Ovary (tissue), 3 donors: ENCODE measurements around the gene SLC45A3.

ENCODE experiments used
- EP300 ChIP-seq: sonication (generic); formaldehyde crosslinking; IDR thresholded peaks from one replicate; pipeline ENCODE4 v1.6.1; 2017; ENCODE audit warnings: antibody characterized with exemption
- POLR2A ChIP-seq: fragments of 450-650 bp; IDR thresholded peaks from one replicate; pipeline ENCODE4 v1.6.1; 2017; ENCODE audit warnings: antibody characterized with exemption, mild to moderate bottlenecking, moderate library complexity
- TF ChIP-seq, protein P1 (sequence below), 3 donors: fragments of 450-650 bp in 2 of 3; fragments of 200-600 bp in 1 of 3; IDR thresholded peaks; one replicate each; pipeline versions ENCODE4 v1.5.1 to v1.8.0; 2016 to 2022; ENCODE audit warnings: antibody characterized with exemption in 3 of 3, mild to moderate bottlenecking in 1 of 3
- donor health status: DM: no; HTN: no; CAD: no.

DNA sequence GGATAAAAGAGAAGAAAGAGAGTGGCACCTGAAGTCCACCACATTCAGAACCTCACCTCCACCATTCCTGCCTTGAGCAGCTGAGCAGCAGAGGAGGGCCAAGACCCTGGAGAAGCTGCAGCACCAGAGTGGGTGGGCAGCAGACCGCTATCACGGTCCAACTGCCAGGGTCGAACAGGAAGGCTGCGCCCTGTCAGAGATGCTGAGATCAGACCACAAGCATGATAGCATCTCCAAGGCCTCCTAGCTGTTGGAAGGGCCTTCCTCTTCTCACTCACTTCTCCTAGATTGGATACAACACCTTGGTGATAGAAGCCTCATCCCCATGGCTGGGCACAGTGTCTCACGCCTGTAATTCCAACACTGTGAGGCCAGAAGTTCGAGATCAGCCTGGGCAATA, 12.1 kb upstream of the SLC45A3 start:
- TF ChIP-seq, protein P1, sequence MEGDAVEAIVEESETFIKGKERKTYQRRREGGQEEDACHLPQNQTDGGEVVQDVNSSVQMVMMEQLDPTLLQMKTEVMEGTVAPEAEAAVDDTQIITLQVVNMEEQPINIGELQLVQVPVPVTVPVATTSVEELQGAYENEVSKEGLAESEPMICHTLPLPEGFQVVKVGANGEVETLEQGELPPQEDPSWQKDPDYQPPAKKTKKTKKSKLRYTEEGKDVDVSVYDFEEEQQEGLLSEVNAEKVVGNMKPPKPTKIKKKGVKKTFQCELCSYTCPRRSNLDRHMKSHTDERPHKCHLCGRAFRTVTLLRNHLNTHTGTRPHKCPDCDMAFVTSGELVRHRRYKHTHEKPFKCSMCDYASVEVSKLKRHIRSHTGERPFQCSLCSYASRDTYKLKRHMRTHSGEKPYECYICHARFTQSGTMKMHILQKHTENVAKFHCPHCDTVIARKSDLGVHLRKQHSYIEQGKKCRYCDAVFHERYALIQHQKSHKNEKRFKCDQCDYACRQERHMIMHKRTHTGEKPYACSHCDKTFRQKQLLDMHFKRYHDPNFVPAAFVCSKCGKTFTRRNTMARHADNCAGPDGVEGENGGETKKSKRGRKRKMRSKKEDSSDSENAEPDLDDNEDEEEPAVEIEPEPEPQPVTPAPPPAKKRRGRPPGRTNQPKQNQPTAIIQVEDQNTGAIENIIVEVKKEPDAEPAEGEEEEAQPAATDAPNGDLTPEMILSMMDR (IDR thresholded peaks at IDR 0.05): no peak
- TF ChIP-seq POLR2A (no peak), EP300 (no peak)
